ENCODE data around the gene PLEKHA6. TPM values are rescaled to one million over a fixed set of nuclear protein-coding genes. Genes with fewer than 3 reads are reported as not detected.

PLEKHA6 gene
- total RNA-seq, 2 donors from 2014 or later: 18.1 to 25.7 TPM

- DNase-seq (ENCODE audit: low spot score): no peak
- Histone ChIP-seq H3K36me3 (peaks cover 35% of the 10 kb centered on the region), H3K4me3 (peak overlapping the region; percentile 80 to 94), H3K9me3 (no peaks in the 10 kb centered on the region), H3K27ac (no peak overlapping the region), H3K27me3 (no peaks in the 10 kb centered on the region), H3K4me1 (peaks cover 0 to 28% of the 10 kb centered on the region in 2 donors)
- no peak for TF ChIP-seq CTCF (IDR thresholded peaks at IDR 0.05)
These were observed 46.9 kb upstream of the PLEKHA6 start for GRCh38 chr1:204406621-204407020.

- no peaks in the 10 kb centered on the region for H3K27me3 ChIP-seq
- H3K9me3 ChIP-seq: no peaks in the 10 kb centered on the region
- no peak for TF ChIP-seq CTCF (IDR thresholded peaks at IDR 0.05)
- DNase-seq (ENCODE audit: low spot score): no peak
- H3K36me3 ChIP-seq: peaks cover 35% of the 10 kb centered on the region
- H3K27ac ChIP-seq: no peak overlapping the region
- H3K4me3 ChIP-seq: peak overlapping the region in 1 of 2 donors; percentile 80
- H3K4me1 ChIP-seq: peaks cover 0 to 28% of the 10 kb centered on the region in 2 donors
These were observed 46.3 kb upstream of the PLEKHA6 start for GRCh38 chr1:204405988-204406387.

GRCh38 chr1:204404629-204405028 is 44.9 kb upstream of the PLEKHA6 start:
- Histone ChIP-seq H3K27me3 (no peaks in the 10 kb centered on the region), H3K4me3 (no peak overlapping the region), H3K27ac (no peak overlapping the region), H3K36me3 (peaks cover 48% of the 10 kb centered on the region), H3K4me1 (peaks cover 0 to 28% of the 10 kb centered on the region in 2 donors), H3K9me3 (no peaks in the 10 kb centered on the region)
- DNase-seq (ENCODE audit: low spot score): no peak
- TF ChIP-seq CTCF (IDR thresholded peaks at IDR 0.05): no peak

- H3K4me1 ChIP-seq: peaks cover 0 to 26% of the 10 kb centered on the region in 2 donors
- peaks cover 51% of the 10 kb centered on the region for H3K36me3 ChIP-seq
These were observed 42.7 kb upstream of the PLEKHA6 start for GRCh38 chr1:204402391-204402790.

GRCh38 chr1:204401730-204402129 is 42.0 kb upstream of the PLEKHA6 start:
- Histone ChIP-seq H3K27me3 (no peaks in the 10 kb centered on the region), H3K4me1 (peaks cover 0 to 19% of the 10 kb centered on the region in 2 donors), H3K36me3 (peaks cover 51% of the 10 kb centered on the region), H3K4me3 (no peak overlapping the region), H3K9me3 (no peaks in the 10 kb centered on the region), H3K27ac (no peak overlapping the region)
- no peak for DNase-seq (ENCODE audit: low spot score)
- no peak for TF ChIP-seq CTCF (IDR thresholded peaks at IDR 0.05)

More at GRCh38 chr1:204402391-204402790, 42.7 kb upstream of the PLEKHA6 start:
- no peak for DNase-seq (ENCODE audit: low spot score)
- Histone ChIP-seq H3K9me3 (no peaks in the 10 kb centered on the region), H3K27ac (no peak overlapping the region), H3K4me3 (no peak overlapping the region), H3K27me3 (no peaks in the 10 kb centered on the region)
- TF ChIP-seq CTCF (IDR thresholded peaks at IDR 0.05): no peak

GRCh38 chr1:204400882-204401510 is 41.3 kb upstream of the PLEKHA6 start:
- no peak overlapping the region for H3K4me3 ChIP-seq
- no peaks in the 10 kb centered on the region for H3K9me3 ChIP-seq
- H3K36me3 ChIP-seq: peaks cover 51% of the 10 kb centered on the region
- no peak for DNase-seq (ENCODE audit: low spot score)
- H3K27ac ChIP-seq: no peak overlapping the region
- no peak for TF ChIP-seq CTCF (IDR thresholded peaks at IDR 0.05)
- peaks cover 0 to 12% of the 10 kb centered on the region in 2 donors for H3K4me1 ChIP-seq
- H3K27me3 ChIP-seq: no peaks in the 10 kb centered on the region
